ENCODE data around the gene LCN2.

LCN2 gene

GRCh38 chr9:128151309-128152132 lies 2.3 kb downstream of the LCN2 start:
- DNase-seq, result no peak

DNA sequence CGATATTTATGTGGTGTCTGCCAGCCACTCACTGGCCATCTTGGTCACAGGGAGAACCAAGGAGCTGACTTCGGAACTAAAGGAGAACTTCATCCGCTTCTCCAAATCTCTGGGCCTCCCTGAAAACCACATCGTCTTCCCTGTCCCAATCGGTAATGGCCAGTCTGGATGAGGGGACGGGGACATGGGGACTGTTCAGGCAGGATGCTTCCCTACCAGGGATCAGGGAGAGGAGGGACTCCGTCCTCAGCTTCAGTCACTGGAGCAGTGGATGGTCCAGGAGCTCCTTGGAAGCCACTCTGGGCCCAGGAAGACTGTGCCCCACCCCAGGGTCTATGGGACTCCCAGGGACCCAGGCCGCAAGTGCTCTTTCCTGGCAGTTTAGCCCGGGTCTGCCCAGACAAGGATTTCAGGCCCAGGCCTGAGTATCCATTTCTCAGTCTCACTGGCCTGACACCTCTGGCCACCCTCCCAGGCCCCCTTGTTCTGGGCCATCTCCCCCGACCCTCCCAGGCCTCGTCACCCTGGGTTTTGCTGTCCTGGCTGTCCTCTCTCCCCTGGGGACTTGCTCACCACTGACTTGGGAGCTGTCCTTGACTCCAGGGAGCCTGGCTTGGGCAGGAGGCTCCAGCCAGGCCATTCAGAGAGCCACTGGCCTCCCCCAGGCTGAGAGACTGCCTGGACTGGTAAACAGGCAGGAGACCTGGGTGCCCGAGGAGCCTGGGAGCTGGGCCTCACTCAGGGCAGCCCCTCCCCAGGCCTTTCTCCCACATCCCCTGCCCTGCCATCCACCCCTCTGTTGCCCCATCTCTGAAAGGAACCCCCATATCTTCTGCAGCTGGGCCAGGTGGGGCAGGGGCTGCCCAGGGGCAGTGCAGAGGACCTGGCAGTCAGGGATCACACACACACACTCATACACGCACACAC lies 3.1 kb downstream of the LCN2 start:
- no peak for DNase-seq

DNA sequence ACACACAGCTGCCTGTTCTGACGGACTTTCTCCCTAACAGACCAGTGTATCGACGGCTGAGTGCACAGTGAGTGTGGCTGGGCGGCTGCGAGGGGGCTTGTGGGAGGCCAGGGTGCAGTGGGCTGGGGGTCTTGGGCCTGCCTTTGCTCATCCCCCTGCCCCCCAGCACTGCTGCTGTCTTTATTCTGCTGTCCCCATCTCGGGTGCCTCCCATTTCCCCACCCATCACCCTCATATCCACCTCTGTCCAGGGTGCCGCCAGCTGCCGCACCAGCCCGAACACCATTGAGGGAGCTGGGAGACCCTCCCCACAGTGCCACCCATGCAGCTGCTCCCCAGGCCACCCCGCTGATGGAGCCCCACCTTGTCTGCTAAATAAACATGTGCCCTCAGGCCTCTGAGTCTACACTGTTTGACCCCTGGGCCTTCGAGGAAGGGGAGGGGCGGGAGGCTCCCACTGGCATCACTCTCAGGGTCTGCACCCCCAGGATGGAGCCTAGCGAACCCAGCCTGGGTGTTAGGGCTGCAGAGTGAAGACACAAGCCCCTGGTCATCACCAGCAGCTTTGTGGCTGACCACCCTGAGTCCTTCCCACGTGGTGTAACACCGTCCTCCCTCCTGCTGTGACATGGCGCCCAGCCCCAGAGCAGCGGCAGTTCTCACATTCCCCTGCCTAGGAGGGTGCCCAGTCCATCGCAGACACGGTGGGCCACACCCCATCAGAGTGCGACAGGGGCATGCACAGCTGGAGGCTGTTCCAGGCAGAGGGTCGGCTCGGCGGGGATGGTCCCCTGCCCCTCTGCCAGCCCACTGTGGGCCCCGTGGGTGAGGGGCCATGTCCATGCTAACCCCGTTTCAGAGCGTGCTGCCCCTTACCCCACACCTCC lies 4.0 kb downstream of the LCN2 start:
- DNase-seq, result no peak

GRCh38 chr9:128153947-128154695 lies 4.9 kb downstream of the LCN2 start:
- DNase-seq, result no peak

DNA sequence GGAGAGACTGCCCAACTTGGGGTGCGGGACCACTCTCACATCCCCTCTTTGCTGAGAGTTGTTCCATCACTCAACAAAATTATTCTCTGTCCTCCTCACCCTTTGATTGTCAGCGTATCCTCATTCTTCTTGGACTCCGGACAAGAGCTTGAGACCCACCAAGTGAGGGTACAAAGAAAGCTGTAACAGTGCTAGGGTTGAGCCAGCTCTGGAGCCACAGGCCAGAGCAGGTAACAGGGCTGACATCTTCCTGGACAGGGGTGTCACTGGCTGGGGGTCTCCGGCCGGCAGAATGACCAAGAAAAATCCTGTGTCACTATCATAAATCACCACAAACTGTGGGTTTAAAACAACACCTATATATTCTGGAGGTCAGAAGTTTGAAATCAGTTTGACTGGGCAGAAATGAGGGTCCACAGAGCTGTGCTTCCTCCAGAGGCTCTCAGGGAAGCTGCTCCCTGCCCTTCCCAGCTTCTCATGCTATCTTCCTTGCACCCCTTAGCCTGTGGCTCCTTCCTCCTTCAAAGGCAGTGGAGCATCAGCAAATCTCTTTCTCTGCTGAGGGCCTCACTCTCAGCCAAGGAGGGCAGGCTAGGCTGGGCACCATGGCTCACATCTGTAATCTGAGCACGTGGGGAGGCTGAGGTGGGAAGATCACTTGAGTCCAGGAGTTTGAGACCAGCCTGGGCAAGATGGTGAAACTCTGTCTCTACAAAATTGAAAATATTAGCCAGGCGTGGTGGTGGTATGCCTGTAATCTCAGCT lies 6.7 kb downstream of the LCN2 start:
- no peak for DNase-seq

DNA sequence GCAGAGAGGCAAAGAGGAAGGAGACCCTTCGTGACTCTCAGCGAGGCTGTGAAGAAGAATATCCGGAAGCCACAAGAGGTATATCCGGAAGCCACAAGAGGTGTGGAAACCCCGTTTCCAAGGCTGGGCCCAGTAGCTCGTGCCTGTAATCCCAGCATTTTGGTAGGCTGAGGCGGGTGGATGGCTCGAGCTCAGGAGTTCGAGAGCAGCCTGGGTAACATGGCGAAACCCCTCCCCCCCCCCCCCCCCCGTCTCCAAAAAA lies 10.2 kb downstream of the LCN2 start:
- no peak for DNase-seq

DNA sequence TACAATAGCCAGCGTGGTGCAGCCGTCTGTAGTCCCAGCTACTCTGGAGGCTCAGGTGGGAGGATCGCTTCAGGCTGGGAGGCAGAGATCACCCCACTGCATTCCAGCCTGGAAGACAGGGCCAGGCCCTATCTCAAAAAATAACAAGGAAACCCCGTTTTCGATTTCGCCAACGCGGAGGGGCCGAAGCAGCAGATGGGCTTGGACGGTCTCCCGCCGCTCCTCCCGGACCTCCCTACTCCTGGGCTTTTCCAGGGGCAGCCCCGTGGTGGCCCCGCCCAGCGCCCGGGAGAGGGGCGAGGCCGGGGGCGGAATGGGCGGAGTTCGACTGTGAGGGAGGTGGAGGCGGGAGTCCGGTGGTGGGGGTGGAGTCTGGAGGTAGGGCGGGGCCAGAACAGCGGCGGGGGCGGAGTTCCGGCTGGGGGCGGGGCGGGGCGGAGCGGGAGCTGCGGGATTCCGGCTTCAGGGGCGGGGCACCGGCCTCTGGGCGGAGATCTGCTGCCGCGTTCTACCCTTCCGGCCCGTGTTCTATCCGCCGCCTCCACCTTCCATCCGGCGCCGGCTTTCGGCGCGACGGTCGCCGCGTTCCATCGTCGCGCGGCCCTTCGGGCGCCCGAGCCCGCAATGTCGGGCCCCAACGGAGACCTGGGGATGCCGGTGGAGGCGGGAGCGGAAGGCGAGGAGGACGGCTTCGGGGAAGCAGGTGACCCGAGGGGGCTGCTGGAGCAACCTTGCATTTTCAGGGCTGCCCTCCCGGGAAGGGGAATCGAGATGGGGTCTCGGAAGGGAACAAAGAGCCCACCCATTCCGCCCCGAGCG lies 10.7 kb downstream of the LCN2 start, which contains the start of gene BBLN:
Gene BBLN (plus strand): TSS at position 482 of the 819 bp plus-strand sequence. CDS start 143 bp downstream, at position 625.
- peak; percentile 42 for DNase-seq

DNA sequence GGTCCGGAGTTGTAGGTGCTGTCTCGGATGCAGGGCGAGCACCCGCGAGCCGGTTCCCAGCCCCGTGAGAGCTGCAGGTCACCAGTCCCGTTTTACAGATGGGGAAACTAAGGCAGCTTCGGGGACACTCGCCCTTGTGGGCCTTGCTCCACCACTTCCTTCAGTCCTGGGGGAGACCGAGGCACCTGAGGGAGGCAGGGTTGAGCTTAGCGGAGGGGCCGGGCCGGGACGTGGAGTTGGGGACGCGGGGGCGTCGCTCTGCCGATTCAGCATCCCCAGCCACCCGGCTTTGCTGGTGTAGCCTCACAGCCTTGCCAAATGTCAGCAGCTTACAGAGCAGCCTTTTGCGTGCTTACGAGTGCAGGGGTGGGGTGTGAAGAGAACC lies 11.3 kb downstream of the LCN2 start:
- no peak for DNase-seq

GRCh38 chr9:128161215-128161902 lies 12.1 kb downstream of the LCN2 start:
- DNase-seq, result no peak

DNA sequence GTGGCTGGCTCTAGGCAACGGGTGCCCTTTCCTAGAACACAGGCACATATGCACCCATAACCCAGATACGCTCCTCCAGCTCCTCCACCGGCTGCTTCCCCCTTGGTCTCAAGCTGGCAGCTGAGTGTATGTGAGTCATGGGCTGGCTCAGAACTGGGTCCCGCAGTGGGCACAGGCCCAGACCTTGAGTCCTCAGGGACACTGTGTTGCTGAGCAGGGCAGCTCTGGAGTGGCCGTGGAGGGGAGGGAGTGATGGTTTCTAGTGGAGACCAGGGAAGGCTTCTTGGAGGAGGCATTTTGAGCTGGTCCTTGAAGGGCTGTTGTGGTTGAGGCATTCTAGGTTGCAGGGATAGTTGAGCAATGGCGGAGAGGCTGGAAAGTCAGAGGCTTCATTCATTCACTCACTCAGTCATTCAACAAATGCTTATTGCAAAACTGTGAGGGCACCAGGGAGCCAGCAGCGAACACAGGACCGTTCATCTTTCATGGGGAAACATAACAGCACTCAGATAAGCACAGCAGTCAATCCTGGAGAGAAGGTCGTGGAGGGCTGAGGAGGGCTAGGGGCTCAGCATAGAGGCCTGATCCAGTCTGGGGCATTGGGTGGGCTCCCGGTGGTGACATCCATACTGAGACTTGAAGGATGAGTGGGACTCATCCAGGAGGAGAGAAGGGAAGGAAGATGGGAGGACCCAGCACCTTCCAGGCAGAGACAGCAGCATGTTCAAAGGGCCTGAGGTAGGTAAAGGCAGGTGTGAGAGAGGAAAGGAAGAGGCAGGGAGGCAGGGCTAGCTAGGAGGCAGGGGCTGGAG lies 13.2 kb downstream of the LCN2 start:
- no peak for DNase-seq

GRCh38 chr9:128163027-128163515 lies 13.8 kb downstream of the LCN2 start:
- no peak for DNase-seq

DNA sequence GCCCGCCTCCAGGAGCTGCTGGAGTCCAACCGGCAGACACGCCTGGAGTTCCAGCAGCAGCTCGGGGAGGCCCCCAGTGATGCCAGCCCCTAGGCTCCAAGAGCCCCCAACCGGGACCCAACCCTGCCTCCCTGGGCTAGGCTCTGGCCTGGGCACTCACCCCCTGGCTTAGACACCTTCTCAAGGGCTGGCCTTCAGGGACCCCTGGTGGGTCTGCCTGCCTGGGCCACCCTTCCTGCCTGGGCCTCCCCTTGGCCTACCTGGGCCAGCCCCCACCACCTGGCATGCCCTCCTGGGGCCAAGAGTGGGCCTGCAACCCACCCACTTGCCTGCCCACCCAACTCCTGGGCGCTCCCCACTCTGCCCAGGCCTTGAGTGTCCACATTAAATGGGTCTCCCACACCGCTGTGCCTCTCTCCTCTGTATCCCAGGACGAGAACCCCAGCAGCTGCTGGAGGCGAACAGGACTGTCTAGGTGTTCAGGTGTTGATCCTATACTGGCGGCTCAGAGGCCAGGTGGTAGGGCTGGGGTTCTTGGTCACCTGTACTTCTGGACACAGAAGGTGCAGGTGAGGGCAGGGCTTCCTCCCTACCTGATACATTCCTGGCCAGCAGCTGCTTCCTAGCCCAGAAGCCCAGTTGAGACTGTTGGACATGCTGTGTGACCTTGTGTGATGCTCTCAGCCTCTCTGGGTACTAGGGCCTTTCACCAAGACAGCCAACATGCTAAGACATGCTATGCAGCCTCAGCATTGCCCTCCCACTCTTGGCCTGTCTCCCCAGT lies 14.5 kb downstream of the LCN2 start:
- no peak for DNase-seq

DNA sequence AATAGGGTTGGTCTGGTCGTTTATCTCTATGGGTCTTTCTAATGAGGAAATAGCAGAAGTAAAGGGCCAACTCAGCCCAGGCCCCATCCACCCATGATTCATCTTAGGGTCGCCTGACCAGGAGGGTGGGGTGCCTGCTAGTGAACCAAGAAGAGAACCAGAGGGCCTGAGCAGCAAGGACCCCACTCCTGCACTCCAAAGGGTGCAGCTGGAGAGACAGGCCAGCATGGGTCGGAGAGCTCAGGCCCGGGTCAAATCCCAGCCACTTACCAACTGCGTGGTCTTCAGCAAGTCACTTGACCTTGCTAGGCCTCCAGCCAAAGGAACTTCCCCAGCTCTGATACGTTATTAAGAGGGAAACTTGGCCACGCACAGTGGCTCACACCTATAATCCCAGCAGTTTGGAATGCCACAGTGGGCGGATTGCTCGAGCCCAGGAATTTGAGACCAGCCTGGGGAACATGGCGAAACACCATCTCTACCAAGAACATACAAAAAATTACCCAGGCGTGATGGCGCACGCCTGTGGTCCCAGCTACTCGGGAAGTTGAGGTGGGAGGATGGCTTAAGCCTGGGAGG lies 15.1 kb downstream of the LCN2 start:
- no peak for DNase-seq

- no peak for DNase-seq
Measured at GRCh38 chr9:128166169-128166568, 16.9 kb downstream of the LCN2 start.

GRCh38 chr9:128167209-128167608 lies 18.0 kb downstream of the LCN2 start:
- no peak for DNase-seq

DNA sequence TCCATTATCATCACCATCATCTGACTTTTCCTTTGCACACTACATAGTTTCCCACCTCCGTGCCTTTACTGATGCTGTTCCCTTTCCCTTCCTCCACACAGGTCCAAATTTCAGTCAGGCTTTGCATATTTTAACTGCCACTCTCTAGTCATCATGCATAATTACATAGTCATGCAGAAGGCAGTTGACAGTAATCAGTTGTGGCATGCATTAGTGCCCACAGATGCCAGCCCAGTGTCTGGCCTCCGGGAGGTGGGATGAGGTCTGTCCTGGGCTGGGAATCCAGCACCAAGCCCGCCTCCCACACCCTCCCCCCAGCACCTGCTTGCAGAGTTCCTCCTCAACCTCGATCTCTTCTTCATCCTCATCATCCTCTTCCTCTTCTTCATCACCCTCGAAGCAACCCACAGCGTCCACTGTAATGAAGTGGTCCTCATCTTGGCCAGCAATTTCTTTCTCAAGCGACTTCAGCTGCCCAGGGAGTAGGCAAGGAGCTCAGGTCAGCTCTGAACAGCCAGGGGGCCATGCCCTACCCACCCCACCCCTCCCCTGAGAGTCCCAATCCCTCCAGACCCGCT lies 19.6 kb downstream of the LCN2 start:
- no peak for DNase-seq

GRCh38 chr9:128169492-128169891 lies 20.2 kb downstream of the LCN2 start:
- no peak for DNase-seq

Data from cortex of kidney (tissue), 1 donor.